Measurements from ENCODE around the gene CLHC1. TPM values are rescaled to one million over a fixed set of nuclear protein-coding genes. Genes with fewer than 3 reads are reported as not detected.

CLHC1 gene
- total RNA-seq, 2 experiments from 2014 or later, result 4.0 to 6.1 TPM

- no peak overlapping the region for H3K27ac Mint-ChIP-seq
- H3K36me3 Mint-ChIP-seq (ENCODE audit: low read depth), result no peaks in the 10 kb centered on the region
- intact Hi-C loops (cut with DNase I, micrococcal nuclease), result no loop called here
- no peaks in the 10 kb centered on the region for H3K9me3 Mint-ChIP-seq (ENCODE audit: low read depth)
- ChIA-PET POLR2A (no interaction called here), CTCF (interaction anchor here (0.6 to 1.1 kb wide), 2 partner anchors 28 to 48 kb away, joined by 4 read pairs; no protein-coding TSS in a partner anchor)
- DNase-seq (no peak), ATAC-seq (no peak)
- no peak overlapping the region for H3K4me3 Mint-ChIP-seq
- H3K27me3 Mint-ChIP-seq, result no peaks in the 10 kb centered on the region
- H3K4me1 Mint-ChIP-seq, result peaks cover 5% of the 10 kb centered on the region
These were observed 91.5 kb downstream of the CLHC1 start for GRCh38 chr2:55140316-55141219.

- ATAC-seq, result no peak
- H3K4me3 Mint-ChIP-seq, result no peak overlapping the region
- H3K27ac Mint-ChIP-seq, result no peak overlapping the region
- H3K9me3 Mint-ChIP-seq (ENCODE audit: low read depth), result no peaks in the 10 kb centered on the region
- intact Hi-C loops (cut with DNase I, micrococcal nuclease), result no loop called here
- CTCF ChIA-PET, result no interaction called here
- no peaks in the 10 kb centered on the region for H3K27me3 Mint-ChIP-seq
- DNase-seq, result no peak
- POLR2A ChIA-PET, result no interaction called here
- no peaks in the 10 kb centered on the region for H3K36me3 Mint-ChIP-seq (ENCODE audit: low read depth)
- peaks cover 11% of the 10 kb centered on the region for H3K4me1 Mint-ChIP-seq
These were observed 92.8 kb downstream of the CLHC1 start for GRCh38 chr2:55139305-55139704.

GRCh38 chr2:55138882-55139229 lies 93.2 kb downstream of the CLHC1 start:
- ChIA-PET CTCF (no interaction called here), POLR2A (no interaction called here)
- H3K27ac Mint-ChIP-seq, result no peak overlapping the region
- H3K4me1 Mint-ChIP-seq, result peaks cover 15% of the 10 kb centered on the region
- intact Hi-C loops (cut with DNase I, micrococcal nuclease), result no loop called here
- H3K36me3 Mint-ChIP-seq (ENCODE audit: low read depth), result no peaks in the 10 kb centered on the region
- no peak for DNase-seq
- H3K4me3 Mint-ChIP-seq, result no peak overlapping the region
- ATAC-seq, result no peak
- H3K27me3 Mint-ChIP-seq, result no peaks in the 10 kb centered on the region
- H3K9me3 Mint-ChIP-seq (ENCODE audit: low read depth), result no peaks in the 10 kb centered on the region

DNA sequence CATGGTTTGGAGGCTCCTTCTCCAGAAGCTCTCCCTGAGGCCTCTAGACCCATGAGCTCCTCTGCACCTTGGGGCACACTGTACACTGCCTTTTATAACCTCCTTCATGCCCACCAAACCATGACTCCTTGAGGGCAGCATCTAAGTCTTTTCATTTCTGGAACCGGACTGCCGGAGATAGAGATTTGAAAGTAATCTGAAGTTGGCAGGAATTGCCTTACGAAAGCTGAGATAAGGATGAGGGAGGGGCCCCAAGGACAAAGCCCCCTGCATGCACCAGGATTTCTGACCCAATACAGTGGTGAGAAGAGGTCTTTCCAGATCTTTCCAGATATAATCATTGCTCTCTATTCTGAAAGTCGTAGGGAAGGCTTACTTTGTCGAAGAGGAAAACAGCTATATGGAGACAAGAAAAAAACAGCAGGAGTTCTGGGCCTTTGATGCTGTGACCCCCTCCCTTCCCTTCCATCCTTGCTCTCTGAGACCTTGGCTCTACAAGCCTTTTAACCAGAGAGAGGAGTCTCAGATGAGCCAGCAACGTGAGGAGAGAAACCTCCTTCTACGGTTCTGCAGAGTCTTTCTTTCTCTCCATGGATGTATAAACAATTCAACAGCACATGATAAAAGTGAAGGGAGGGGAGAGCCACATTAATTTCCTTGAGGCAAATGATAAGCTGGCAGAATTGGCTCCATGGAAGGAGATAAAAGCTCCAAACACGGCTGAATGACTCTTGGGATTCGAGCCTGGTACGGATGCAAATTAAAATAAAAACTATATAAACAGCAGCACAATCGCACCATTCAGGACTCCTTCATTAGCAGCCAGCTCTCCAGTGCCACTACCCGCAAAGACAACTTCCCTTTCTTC lies 93.8 kb downstream of the CLHC1 start:
- ATAC-seq, result no peak

DNA sequence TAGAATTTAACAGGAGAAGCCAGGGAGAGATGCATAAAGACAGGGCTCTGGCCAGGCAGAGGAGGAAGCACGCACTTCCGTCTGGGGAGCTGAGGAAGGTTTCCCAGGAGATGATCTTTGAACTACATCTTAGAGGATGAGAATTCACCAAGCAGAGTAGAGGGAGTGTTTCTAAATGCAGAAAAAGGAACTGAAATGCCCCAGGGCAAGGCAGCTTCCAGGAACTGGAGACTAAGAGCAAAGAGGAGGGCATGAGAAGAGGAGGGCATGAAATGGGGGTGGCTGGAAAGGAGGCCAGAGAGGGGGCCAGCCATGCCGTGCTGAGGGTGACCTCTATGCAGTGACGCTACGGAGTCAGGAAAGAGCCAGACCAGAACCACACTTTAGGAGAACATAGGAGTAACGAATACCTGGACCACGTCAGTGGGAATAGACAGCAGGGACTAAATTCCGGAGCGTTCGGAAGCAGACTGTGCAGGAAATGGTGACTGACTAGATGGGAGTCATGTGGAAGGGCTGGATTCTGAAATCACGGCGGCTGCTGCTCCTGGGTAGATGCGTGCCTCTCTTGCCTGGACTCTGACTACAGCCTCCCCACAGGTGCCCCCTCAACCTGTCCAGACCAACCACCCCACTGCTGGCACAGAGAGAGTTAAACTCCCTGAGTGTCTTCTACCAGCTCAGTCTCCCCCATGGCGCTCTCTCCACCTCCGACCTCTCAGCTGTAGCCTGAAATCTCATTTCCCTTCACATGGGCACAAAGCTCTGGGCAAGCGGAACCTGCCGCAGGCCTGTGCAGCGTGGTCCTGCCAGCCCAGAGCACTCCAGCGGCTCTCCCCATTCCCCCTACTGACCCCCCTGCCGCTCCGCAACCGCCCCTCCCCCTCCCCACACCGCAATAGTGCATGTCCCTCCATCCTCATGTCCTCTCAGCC lies 94.8 kb downstream of the CLHC1 start:
- H3K27me3 Mint-ChIP-seq, result no peaks in the 10 kb centered on the region
- no peaks in the 10 kb centered on the region for H3K9me3 Mint-ChIP-seq (ENCODE audit: low read depth)
- H3K4me1 Mint-ChIP-seq, result peaks cover 23% of the 10 kb centered on the region
- ATAC-seq (no peak), DNase-seq (no peak)
- intact Hi-C loops (cut with DNase I, micrococcal nuclease), result no loop called here
- H3K27ac Mint-ChIP-seq, result no peak overlapping the region
- H3K36me3 Mint-ChIP-seq (ENCODE audit: low read depth), result no peaks in the 10 kb centered on the region
- H3K4me3 Mint-ChIP-seq, result no peak overlapping the region
- POLR2A ChIA-PET, result interaction anchor here (0.5 kb wide), 1 partner anchor 942 kb away, joined by 4 read pairs; no protein-coding TSS in a partner anchor
- CTCF ChIA-PET, result interaction anchor here (0.6 to 1.1 kb wide), 3 partner anchors 16 to 535 kb away, joined by 3 to 4 read pairs (median 3); no protein-coding TSS in a partner anchor

More for the DNA sequence above, 93.8 kb downstream of the CLHC1 start:
- intact Hi-C loops (cut with DNase I, micrococcal nuclease), result no loop called here
- Mint-ChIP-seq H3K4me3 (no peak overlapping the region), H3K9me3 (ENCODE audit: low read depth) (no peaks in the 10 kb centered on the region), H3K27me3 (no peaks in the 10 kb centered on the region), H3K36me3 (ENCODE audit: low read depth) (no peaks in the 10 kb centered on the region), H3K4me1 (peaks cover 22% of the 10 kb centered on the region), H3K27ac (no peak overlapping the region)
- DNase-seq, result no peak
- POLR2A ChIA-PET, result interaction anchor here (0.5 kb wide), 1 partner anchor 941 kb away, joined by 4 read pairs; no protein-coding TSS in a partner anchor
- CTCF ChIA-PET, result interaction anchor here (0.6 kb wide), 1 partner anchor 17 kb away, joined by 4 read pairs; no protein-coding TSS in a partner anchor

DNA sequence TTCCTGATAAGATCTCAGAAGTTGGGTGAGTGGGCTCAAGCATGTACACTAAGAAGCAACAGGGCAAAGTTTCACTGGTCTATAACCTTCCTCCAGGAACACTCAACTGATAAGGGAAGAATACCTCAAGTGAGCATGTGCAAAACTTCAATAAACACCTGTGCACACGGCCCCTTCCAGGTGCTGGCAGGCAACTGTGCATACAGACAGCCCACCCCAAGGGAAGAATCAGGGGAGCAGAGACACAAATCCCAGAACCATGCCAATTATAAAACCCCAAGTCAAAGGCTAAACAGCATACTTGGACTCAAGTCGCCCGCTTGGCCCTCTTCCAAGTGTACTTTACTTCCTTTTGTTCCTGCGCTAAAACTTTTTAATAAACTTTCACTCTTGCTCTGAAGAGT lies 96.0 kb downstream of the CLHC1 start:
- intact Hi-C loops (cut with DNase I, micrococcal nuclease), result no loop called here
- Mint-ChIP-seq H3K36me3 (ENCODE audit: low read depth) (no peaks in the 10 kb centered on the region), H3K27ac (peak overlapping the region; percentile 17), H3K9me3 (ENCODE audit: low read depth) (no peaks in the 10 kb centered on the region), H3K27me3 (no peaks in the 10 kb centered on the region), H3K4me1 (peaks cover 17% of the 10 kb centered on the region), H3K4me3 (no peak overlapping the region)
- ChIA-PET POLR2A (no interaction called here), CTCF (interaction anchor here (1.1 kb wide), 1 partner anchor 35 kb away, joined by 3 read pairs; no protein-coding TSS in a partner anchor)
- ATAC-seq (no peak), DNase-seq (no peak)

GRCh38 chr2:55135491-55135890 lies 96.6 kb downstream of the CLHC1 start:
- no peak overlapping the region for H3K4me3 Mint-ChIP-seq
- intact Hi-C loops (cut with DNase I, micrococcal nuclease), result no loop called here
- no peaks in the 10 kb centered on the region for H3K27me3 Mint-ChIP-seq
- H3K9me3 Mint-ChIP-seq (ENCODE audit: low read depth), result no peaks in the 10 kb centered on the region
- DNase-seq (no peak), ATAC-seq (no peak)
- ChIA-PET CTCF (no interaction called here), POLR2A (no interaction called here)
- no peaks in the 10 kb centered on the region for H3K36me3 Mint-ChIP-seq (ENCODE audit: low read depth)
- peaks cover 17% of the 10 kb centered on the region for H3K4me1 Mint-ChIP-seq
- no peak overlapping the region for H3K27ac Mint-ChIP-seq

DNA sequence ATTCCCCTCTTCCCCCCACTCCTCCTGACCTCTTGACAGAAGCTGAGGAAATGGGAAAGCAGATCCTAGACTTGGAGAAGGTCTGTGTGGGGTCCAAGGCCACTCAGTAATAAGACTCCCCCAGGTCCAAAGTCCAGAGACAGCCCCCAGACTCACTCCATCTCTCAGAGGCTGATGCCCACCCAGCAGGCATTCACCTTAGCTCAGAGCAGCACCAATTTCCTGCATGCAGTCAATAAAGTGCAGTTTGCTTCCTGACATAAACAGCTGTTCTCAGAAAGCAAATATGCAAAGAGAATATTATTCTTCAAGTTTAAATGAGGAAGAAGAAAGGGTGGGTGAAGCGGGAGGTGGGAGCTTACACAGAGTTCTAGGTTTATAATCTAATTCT lies 97.8 kb downstream of the CLHC1 start:
- POLR2A ChIA-PET, result interaction anchor here (0.6 to 1.5 kb wide), 2 partner anchors 84 to 917 kb away, joined by 4 to 5 read pairs; partner anchors contain the start of gene RTN4
- CTCF ChIA-PET, result interaction anchor here (0.7 to 2.1 kb wide), 5 partner anchors 84 to 155 kb away, joined by 3 to 7 read pairs (median 3); partner anchors contain the start of gene RTN4
- peak; percentile 6 for ATAC-seq

GRCh38 chr2:55133467-55134315 lies 98.4 kb downstream of the CLHC1 start:
- CTCF ChIA-PET, result interaction anchor here (0.7 to 2.1 kb wide), 5 partner anchors 83 to 154 kb away, joined by 3 to 7 read pairs (median 3); partner anchors contain the start of gene RTN4
- H3K36me3 Mint-ChIP-seq (ENCODE audit: low read depth), result no peaks in the 10 kb centered on the region
- POLR2A ChIA-PET, result interaction anchor here (0.6 to 1.5 kb wide), 2 partner anchors 83 to 918 kb away, joined by 4 to 5 read pairs; partner anchors contain the start of gene RTN4

More for the DNA sequence above, 97.8 kb downstream of the CLHC1 start:
- Mint-ChIP-seq H3K27ac (peak overlapping the region; percentile 96), H3K4me1 (peaks cover 17% of the 10 kb centered on the region), H3K9me3 (ENCODE audit: low read depth) (no peaks in the 10 kb centered on the region), H3K4me3 (peak overlapping the region; percentile 65), H3K36me3 (ENCODE audit: low read depth) (no peaks in the 10 kb centered on the region), H3K27me3 (no peaks in the 10 kb centered on the region)
- intact Hi-C loops (cut with DNase I, micrococcal nuclease), result loop anchor here (1.0 kb wide), 2 partner anchors 84 to 98 kb away; partner anchors contain the start of genes RTN4 (in 2 of the 2), CLHC1 (in 1 of the 2) and RPS27A (in 1 of the 2)
- DNase-seq, result no peak

GRCh38 chr2:55130849-55131248 lies 101.2 kb downstream of the CLHC1 start:
- Mint-ChIP-seq H3K36me3 (ENCODE audit: low read depth) (no peaks in the 10 kb centered on the region), H3K9me3 (ENCODE audit: low read depth) (peaks cover 3% of the 10 kb centered on the region), H3K27me3 (no peaks in the 10 kb centered on the region), H3K4me3 (no peak overlapping the region), H3K4me1 (peaks cover 17% of the 10 kb centered on the region), H3K27ac (no peak overlapping the region)
- ATAC-seq, result no peak
- POLR2A ChIA-PET, result no interaction called here
- CTCF ChIA-PET, result interaction anchor here (0.6 to 1.2 kb wide), 4 partner anchors 11 to 268 kb away, joined by 3 to 5 read pairs (median 4); no protein-coding TSS in a partner anchor
- no peak for DNase-seq
- intact Hi-C loops (cut with DNase I, micrococcal nuclease), result no loop called here

More at GRCh38 chr2:55133467-55134315, 98.4 kb downstream of the CLHC1 start:
- H3K27ac Mint-ChIP-seq, result peak overlapping the region; percentile 96
- ATAC-seq, result peak; percentile 95
- intact Hi-C loops (cut with DNase I, micrococcal nuclease), result loop anchor here (1.0 kb wide), 2 partner anchors 83 to 99 kb away; partner anchors contain the start of genes RTN4 (in 2 of the 2), CLHC1 (in 1 of the 2) and RPS27A (in 1 of the 2)
- H3K27me3 Mint-ChIP-seq, result no peaks in the 10 kb centered on the region
- DNase-seq, result peak; percentile 65
- no peaks in the 10 kb centered on the region for H3K9me3 Mint-ChIP-seq (ENCODE audit: low read depth)
- peak overlapping the region; percentile 65 for H3K4me3 Mint-ChIP-seq
- H3K4me1 Mint-ChIP-seq, result peaks cover 17% of the 10 kb centered on the region

Data from activated CD4-positive, alpha-beta T cell treated with anti-CD3 and anti-CD28 coated beads for 36 hours (primary cell).